HepG2 (cell line): ENCODE results near the gene RAD54L. TPM values are rescaled to one million over a fixed set of nuclear protein-coding genes. Genes with fewer than 3 reads are reported as not detected.

Source experiments
- ARNT ChIP-seq: fragments of 450-650 bp; IDR thresholded peaks from 2 replicates; pipeline ENCODE4 v1.6.1; 2017
- CHD2 ChIP-seq: IDR thresholded peaks from 2 replicates; pipeline ENCODE4 v1.6.1; 2011; ENCODE audit warnings: low read depth, low read length, improper control_type of control experiment
- HHEX ChIP-seq: IDR thresholded peaks from 2 replicates; pipeline ENCODE4 v1.6.1; 2016; ENCODE audit warnings: control low read depth
- KLF15 ChIP-seq: sonication (generic); formaldehyde crosslinking; IDR thresholded peaks from 2 replicates; pipeline ENCODE4 v1.8.1; 2023; ENCODE audit warnings: borderline replicate concordance, mild to moderate bottlenecking, inconsistent platforms, missing genetic modification reagents, mixed read lengths
- MTA3 ChIP-seq: sonication (generic); formaldehyde crosslinking; IDR thresholded peaks from 2 replicates; pipeline ENCODE4 v1.4.0; 2020; ENCODE audit warnings: missing genetic modification reagents
- MXD4 ChIP-seq: IDR thresholded peaks from 2 replicates; pipeline ENCODE4 v1.6.1; 2016; ENCODE audit warnings: mild to moderate bottlenecking, missing biosample characterization, missing genetic modification reagents
- NFIC ChIP-seq: IDR thresholded peaks from 2 replicates; pipeline ENCODE4 v1.6.1; 2012; ENCODE audit warnings: mild to moderate bottlenecking, low read length, inconsistent platforms
- ONECUT2 ChIP-seq: sonication (generic); formaldehyde crosslinking; IDR thresholded peaks from 2 replicates; pipeline ENCODE4 v1.4.0; 2020; ENCODE audit warnings: missing genetic modification reagents
- SCMH1 ChIP-seq: sonication (generic); formaldehyde crosslinking; IDR thresholded peaks from 2 replicates; pipeline ENCODE4 v1.9.0; 2021; ENCODE audit warnings: missing genetic modification reagents, mild to moderate bottlenecking, borderline replicate concordance
- TBX3 ChIP-seq: fragments of 450-650 bp; IDR thresholded peaks from 2 replicates; pipeline ENCODE4 v1.6.1; 2017; ENCODE audit warnings: antibody characterized with exemption, mild to moderate bottlenecking, inconsistent platforms, borderline replicate concordance
- TP53 ChIP-seq: sonication (generic); formaldehyde crosslinking; conservative IDR thresholded peaks from 2 replicates; pipeline ENCODE4 v1.4.0; 2020; ENCODE audit warnings: missing genetic modification reagents
- TSC22D2 ChIP-seq: sonication (generic); formaldehyde crosslinking; IDR thresholded peaks from 2 replicates; pipeline ENCODE4 v1.5.1; 2020; ENCODE audit warnings: missing genetic modification reagents, mild to moderate bottlenecking, borderline replicate concordance
- ZBTB38 ChIP-seq: sonication (generic); formaldehyde crosslinking; IDR thresholded peaks from 2 replicates; pipeline ENCODE4 v1.5.1; 2020; ENCODE audit warnings: mild to moderate bottlenecking, missing genetic modification reagents
- ZFP41 ChIP-seq: sonication (generic); formaldehyde crosslinking; IDR thresholded peaks from 2 replicates; pipeline ENCODE4 v1.4.0; 2020; ENCODE audit warnings: mild to moderate bottlenecking, missing genetic modification reagents, borderline replicate concordance
- ZFY ChIP-seq: sonication (generic); formaldehyde crosslinking; IDR thresholded peaks from 2 replicates; pipeline ENCODE4 v1.4.0; 2020; ENCODE audit warnings: missing genetic modification reagents
- ZMYM3 ChIP-seq: sonication (generic); formaldehyde crosslinking; IDR thresholded peaks from 2 replicates; pipeline ENCODE4 v1.5.1; 2020; ENCODE audit warnings: mild to moderate bottlenecking, missing genetic modification reagents
- ZNF207 ChIP-seq: fragments of 450-650 bp; IDR thresholded peaks from 2 replicates; pipeline ENCODE4 v1.6.1; 2016; ENCODE audit warnings: antibody characterized with exemption, borderline replicate concordance
- ZNF24 ChIP-seq: fragments of 450-650 bp; IDR thresholded peaks from 2 replicates; pipeline ENCODE4 v1.6.1; 2017; ENCODE audit warnings: antibody characterized with exemption, mild to moderate bottlenecking
- ZNF30 ChIP-seq: sonication (generic); formaldehyde crosslinking; IDR thresholded peaks from 2 replicates; pipeline ENCODE4 v1.5.0; 2020; ENCODE audit warnings: mild to moderate bottlenecking, missing genetic modification reagents
- polyA plus RNA-seq, 8 experiments: library from polyadenylated mRNA; depleted of rRNA in 3 of 8; stranded (reverse) in 7 of 8; unstranded in 1 of 8; fragments of >200 nt; fragmentation: Illumina TruSeq in 4 of 8; extraction: Trizol in 4 of 8; gene quantifications; 2 replicates each; pipeline versions ENCODE4 v1.2.1 to v1.2.3, GENCODE V29; 2011 to 2016; ENCODE audit warnings: low read depth in 4 of 8, missing spikeins in 1 of 8, mixed read lengths in 1 of 8; ENCODE audit not compliant: insufficient read depth in 1 of 8
- total RNA-seq, 5 experiments: library from RNA; depleted of rRNA; stranded (reverse); fragments of >200 nt; fragmentation: Illumina TruSeq; extraction: Trizol; gene quantifications; 2 replicates each; pipeline ENCODE4 v1.2.3, GENCODE V29; 2016; ENCODE audit warnings: low read depth in 1 of 5
- TF ChIP-seq, protein P1 (sequence below): sonication (generic); formaldehyde crosslinking; IDR thresholded peaks from 2 replicates; pipeline ENCODE4 v1.4.0; 2020; ENCODE audit warnings: missing genetic modification reagents, borderline replicate concordance
- TF ChIP-seq, protein P2 (sequence below): IDR thresholded peaks from 2 replicates; pipeline ENCODE4 v1.6.1; 2012; ENCODE audit warnings: inconsistent platforms
- TF ChIP-seq, protein P3 (sequence below): sonication (generic); formaldehyde crosslinking; IDR thresholded peaks from 2 replicates; pipeline ENCODE4 v1.4.0; 2020; ENCODE audit warnings: mild to moderate bottlenecking, missing genetic modification reagents
- TF ChIP-seq, protein P4 (sequence below): sonication (generic); formaldehyde crosslinking; IDR thresholded peaks from 2 replicates; pipeline ENCODE4 v1.9.0; 2021; ENCODE audit warnings: missing genetic modification reagents, mild to moderate bottlenecking, borderline replicate concordance
- TF ChIP-seq, protein P5 (sequence below): sonication (generic); formaldehyde crosslinking; conservative IDR thresholded peaks from 2 replicates; pipeline ENCODE4 v1.4.0; 2020; ENCODE audit warnings: missing genetic modification reagents

The RAD54L gene
- total and polyA plus RNA-seq, 2 of the 13 experiments (the other 11 are each of a cell fraction or from before 2014, with no cell fraction given), result 10.2 to 30.0 TPM

DNA sequence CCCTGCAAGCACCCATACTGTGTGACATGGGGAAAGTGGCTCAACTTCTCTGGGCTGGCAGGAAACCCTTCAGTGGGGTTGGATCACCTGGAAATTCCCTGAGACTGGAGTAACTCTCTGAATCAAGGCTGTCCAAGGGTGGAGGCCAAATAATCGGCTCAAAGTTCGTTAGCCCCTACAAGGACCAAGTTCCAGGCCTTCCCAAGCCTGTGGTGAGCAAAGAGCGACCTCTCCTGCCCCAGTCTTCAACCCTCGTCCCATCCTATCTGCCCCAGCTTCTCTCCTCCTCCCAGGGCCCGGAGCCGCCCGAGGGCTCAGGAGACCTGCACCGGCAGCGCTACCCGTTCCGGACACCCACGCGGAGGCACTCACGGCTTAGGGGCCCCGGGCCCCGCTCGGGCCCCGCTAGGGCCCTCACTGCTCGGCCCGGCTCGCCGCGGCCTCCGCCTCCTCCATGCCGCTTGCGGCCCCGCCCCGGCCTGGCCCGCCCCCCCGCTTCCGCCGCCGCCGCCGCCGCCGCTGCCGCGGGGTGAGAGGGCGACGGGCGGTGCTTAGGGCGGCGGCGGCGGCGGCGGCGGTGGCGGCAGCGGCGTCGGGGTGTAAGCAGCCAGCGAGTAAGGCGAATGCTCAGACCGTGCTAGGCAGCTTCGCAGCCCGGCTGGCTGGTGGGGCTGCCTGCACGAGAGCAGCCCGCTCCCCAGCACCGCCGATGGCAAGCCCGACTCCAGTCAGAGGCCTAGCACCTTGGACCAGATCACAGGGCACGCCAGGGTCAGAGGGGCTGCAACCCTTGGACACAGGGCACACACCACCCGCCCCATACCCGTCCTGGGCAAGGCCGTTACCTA, 49.4 kb upstream of the RAD54L start, which contains the start of gene POMGNT1 (continued):
- TF ChIP-seq, protein P1, sequence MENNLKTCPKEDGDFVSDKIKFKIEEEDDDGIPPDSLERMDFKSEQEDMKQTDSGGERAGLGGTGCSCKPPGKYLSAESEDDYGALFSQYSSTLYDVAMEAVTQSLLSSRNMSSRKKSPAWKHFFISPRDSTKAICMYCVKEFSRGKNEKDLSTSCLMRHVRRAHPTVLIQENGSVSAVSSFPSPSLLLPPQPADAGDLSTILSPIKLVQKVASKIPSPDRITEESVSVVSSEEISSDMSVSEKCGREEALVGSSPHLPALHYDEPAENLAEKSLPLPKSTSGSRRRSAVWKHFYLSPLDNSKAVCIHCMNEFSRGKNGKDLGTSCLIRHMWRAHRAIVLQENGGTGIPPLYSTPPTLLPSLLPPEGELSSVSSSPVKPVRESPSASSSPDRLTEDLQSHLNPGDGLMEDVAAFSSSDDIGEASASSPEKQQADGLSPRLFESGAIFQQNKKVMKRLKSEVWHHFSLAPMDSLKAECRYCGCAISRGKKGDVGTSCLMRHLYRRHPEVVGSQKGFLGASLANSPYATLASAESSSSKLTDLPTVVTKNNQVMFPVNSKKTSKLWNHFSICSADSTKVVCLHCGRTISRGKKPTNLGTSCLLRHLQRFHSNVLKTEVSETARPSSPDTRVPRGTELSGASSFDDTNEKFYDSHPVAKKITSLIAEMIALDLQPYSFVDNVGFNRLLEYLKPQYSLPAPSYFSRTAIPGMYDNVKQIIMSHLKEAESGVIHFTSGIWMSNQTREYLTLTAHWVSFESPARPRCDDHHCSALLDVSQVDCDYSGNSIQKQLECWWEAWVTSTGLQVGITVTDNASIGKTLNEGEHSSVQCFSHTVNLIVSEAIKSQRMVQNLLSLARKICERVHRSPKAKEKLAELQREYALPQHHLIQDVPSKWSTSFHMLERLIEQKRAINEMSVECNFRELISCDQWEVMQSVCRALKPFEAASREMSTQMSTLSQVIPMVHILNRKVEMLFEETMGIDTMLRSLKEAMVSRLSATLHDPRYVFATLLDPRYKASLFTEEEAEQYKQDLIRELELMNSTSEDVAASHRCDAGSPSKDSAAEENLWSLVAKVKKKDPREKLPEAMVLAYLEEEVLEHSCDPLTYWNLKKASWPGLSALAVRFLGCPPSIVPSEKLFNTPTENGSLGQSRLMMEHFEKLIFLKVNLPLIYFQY (CRISPR knock-in tag), result no peak
- TF ChIP-seq ZNF207, result no peak
- no peak for TF ChIP-seq HHEX (CRISPR knock-in tag)
- TF ChIP-seq NFIC, result no peak
- TF ChIP-seq ZMYM3 (CRISPR knock-in tag), result peak; percentile 97
- TF ChIP-seq, protein P2, sequence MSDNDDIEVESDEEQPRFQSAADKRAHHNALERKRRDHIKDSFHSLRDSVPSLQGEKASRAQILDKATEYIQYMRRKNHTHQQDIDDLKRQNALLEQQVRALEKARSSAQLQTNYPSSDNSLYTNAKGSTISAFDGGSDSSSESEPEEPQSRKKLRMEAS, result peak; percentile 9; the same call in 1 of the 2 replicates
- TF ChIP-seq, protein P3, sequence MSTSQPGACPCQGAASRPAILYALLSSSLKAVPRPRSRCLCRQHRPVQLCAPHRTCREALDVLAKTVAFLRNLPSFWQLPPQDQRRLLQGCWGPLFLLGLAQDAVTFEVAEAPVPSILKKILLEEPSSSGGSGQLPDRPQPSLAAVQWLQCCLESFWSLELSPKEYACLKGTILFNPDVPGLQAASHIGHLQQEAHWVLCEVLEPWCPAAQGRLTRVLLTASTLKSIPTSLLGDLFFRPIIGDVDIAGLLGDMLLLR (CRISPR knock-in tag), result 0 out of 2 replicates have a peak, but pooled peaks have one; percentile 15
- no peak for TF ChIP-seq ARNT
- TF ChIP-seq ZFP41 (CRISPR knock-in tag), result no peak
- TF ChIP-seq MTA3 (CRISPR knock-in tag), result no peak
- peak; percentile 90 for TF ChIP-seq ZFY (CRISPR knock-in tag)
- TF ChIP-seq ZNF30 (CRISPR knock-in tag), result no peak
- TF ChIP-seq, protein P4, sequence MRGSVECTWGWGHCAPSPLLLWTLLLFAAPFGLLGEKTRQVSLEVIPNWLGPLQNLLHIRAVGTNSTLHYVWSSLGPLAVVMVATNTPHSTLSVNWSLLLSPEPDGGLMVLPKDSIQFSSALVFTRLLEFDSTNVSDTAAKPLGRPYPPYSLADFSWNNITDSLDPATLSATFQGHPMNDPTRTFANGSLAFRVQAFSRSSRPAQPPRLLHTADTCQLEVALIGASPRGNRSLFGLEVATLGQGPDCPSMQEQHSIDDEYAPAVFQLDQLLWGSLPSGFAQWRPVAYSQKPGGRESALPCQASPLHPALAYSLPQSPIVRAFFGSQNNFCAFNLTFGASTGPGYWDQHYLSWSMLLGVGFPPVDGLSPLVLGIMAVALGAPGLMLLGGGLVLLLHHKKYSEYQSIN, result no peak
- no peak for TF ChIP-seq ZNF24
- no peak for TF ChIP-seq ONECUT2 (CRISPR knock-in tag)
- no peak for TF ChIP-seq CHD2
- TF ChIP-seq TP53 (CRISPR knock-in tag), result 0 out of 2 replicates have a peak, but pooled peaks have one; percentile 6
- no peak for TF ChIP-seq MXD4
- TF ChIP-seq, protein P5, sequence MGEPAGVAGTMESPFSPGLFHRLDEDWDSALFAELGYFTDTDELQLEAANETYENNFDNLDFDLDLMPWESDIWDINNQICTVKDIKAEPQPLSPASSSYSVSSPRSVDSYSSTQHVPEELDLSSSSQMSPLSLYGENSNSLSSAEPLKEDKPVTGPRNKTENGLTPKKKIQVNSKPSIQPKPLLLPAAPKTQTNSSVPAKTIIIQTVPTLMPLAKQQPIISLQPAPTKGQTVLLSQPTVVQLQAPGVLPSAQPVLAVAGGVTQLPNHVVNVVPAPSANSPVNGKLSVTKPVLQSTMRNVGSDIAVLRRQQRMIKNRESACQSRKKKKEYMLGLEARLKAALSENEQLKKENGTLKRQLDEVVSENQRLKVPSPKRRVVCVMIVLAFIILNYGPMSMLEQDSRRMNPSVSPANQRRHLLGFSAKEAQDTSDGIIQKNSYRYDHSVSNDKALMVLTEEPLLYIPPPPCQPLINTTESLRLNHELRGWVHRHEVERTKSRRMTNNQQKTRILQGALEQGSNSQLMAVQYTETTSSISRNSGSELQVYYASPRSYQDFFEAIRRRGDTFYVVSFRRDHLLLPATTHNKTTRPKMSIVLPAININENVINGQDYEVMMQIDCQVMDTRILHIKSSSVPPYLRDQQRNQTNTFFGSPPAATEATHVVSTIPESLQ (CRISPR knock-in tag), result no peak
- no peak for TF ChIP-seq ZBTB38 (CRISPR knock-in tag)
- no peak; the same call in 1 of the 2 replicates for TF ChIP-seq KLF15 (CRISPR knock-in tag)
- TF ChIP-seq TSC22D2 (CRISPR knock-in tag), result 0 out of 2 replicates have a peak, but pooled peaks have one; percentile 17
- no peak for TF ChIP-seq TBX3
- no peak for TF ChIP-seq SCMH1 (CRISPR knock-in tag)
